Measurements from ENCODE around the gene LENG8.
"Not testable (repeated sequence)": the region's sequence is repeated elsewhere in the genome, so short reads cannot be mapped to it uniquely, and the experiment has no call there.

LENG8 gene

GRCh38 chr19:54463531-54464043 lies 14.6 kb downstream of the LENG8 start, which contains the start of gene LENG9:
Gene LENG9, minus strand, starts transcription at chr19:54463778. Its CDS starts 252 bp downstream, at chr19:54463526.
- no peak for TF ChIP-seq CTCF (IDR thresholded peaks at IDR 0.05; ENCODE audit: low read depth, low read length)
- peak; percentile 99 for DNase-seq (ENCODE audit: low read depth, low spot score)
- peak within 1 kb of the TSS; percentile 43 for H3K4me3 ChIP-seq (ENCODE audit: low read depth, low read length)
- in situ Hi-C loops (cut with HindIII; ENCODE audit: low sequenced_read_pairs) = no loop called here

GRCh38 chr19:54464044-54464629 lies 15.1 kb downstream of the LENG8 start:
- H3K4me3 ChIP-seq (ENCODE audit: low read depth, low read length) = peak overlapping the region; percentile 43
- peak; percentile 86 for DNase-seq (ENCODE audit: low read depth, low spot score)
- in situ Hi-C loops (cut with HindIII; ENCODE audit: low sequenced_read_pairs) = no loop called here
- no peak for TF ChIP-seq CTCF (IDR thresholded peaks at IDR 0.05; ENCODE audit: low read depth, low read length)

- peak; percentile 90 for DNase-seq (ENCODE audit: low read depth, low spot score)
- in situ Hi-C loops (cut with HindIII; ENCODE audit: low sequenced_read_pairs) = no loop called here
- TF ChIP-seq CTCF (IDR thresholded peaks at IDR 0.05; ENCODE audit: low read depth, low read length) = no peak
- peak overlapping the region; percentile 43 for H3K4me3 ChIP-seq (ENCODE audit: low read depth, low read length)
Observed at GRCh38 chr19:54464630-54465425, 15.8 kb downstream of the LENG8 start.

GRCh38 chr19:54465426-54466109 lies 16.6 kb downstream of the LENG8 start:
- TF ChIP-seq CTCF (IDR thresholded peaks at IDR 0.05; ENCODE audit: low read depth, low read length) = no peak
- in situ Hi-C loops (cut with HindIII; ENCODE audit: low sequenced_read_pairs) = no loop called here
- H3K4me3 ChIP-seq (ENCODE audit: low read depth, low read length) = no peak overlapping the region
- no peak for DNase-seq (ENCODE audit: low read depth, low spot score)

- H3K4me3 ChIP-seq (ENCODE audit: low read depth, low read length); in situ Hi-C loops (cut with HindIII; ENCODE audit: low sequenced_read_pairs); DNase-seq (ENCODE audit: low read depth, low spot score): not testable (repeated sequence)
Observed at GRCh38 chr19:54466110-54466480, 17.1 kb downstream of the LENG8 start.

GRCh38 chr19:54469496-54469934 lies 20.5 kb downstream of the LENG8 start:
- in situ Hi-C loops (cut with HindIII; ENCODE audit: low sequenced_read_pairs) = no loop called here
- H3K4me3 ChIP-seq (ENCODE audit: low read depth, low read length) = no peak overlapping the region
- no peak for DNase-seq (ENCODE audit: low read depth, low spot score)
- TF ChIP-seq CTCF (IDR thresholded peaks at IDR 0.05; ENCODE audit: low read depth, low read length) = no peak
